K562 (cell line): ENCODE measurements around the gene SORCS2. TPM values are rescaled to one million over a fixed set of nuclear protein-coding genes. Genes with fewer than 3 reads are reported as not detected.

ENCODE experiments used
- ATAC-seq: fragments of 200-7000 bp; cut with Tn5 transposase; 3 replicates; pipeline ENCODE4 v1.9.1; 2020; ENCODE audit warnings: moderate library complexity
- BruUV-seq: library from RNA; stranded (reverse); fragments of 400-500 nt; replicated peaks from 2 replicates; lab custom pipeline; 2021; lab: Mats Ljungman, UMichigan
- CTCF ChIA-PET: fragments of 300-600 bp; formaldehyde crosslinking; extraction: SDS; loops from one replicate; lab custom pipeline; 2021; ENCODE audit warnings: low intra/inter-chr PET ratio; lab: Yijun Ruan, JAX
- POLR2A ChIA-PET: fragments of 300-600, 350-650 bp; sonication (Branson Sonifier 250); formaldehyde crosslinking; extraction: SDS; loops from one replicate; lab custom pipeline; 2021; ENCODE audit warnings: antibody characterized with exemption, inconsistent platforms; lab: Yijun Ruan, JAX
- DNase-seq, 4 experiments: peaks; one replicate each; pipeline versions ENCODE4 v3.0.0 to v3.0.0-alpha.2; 2011 to 2018; ENCODE audit warnings: low spot score in 3 of 4, mixed read lengths in 3 of 4; ENCODE audit errors: extremely low read depth in 1 of 4
- FAIRE-seq: peaks from 2 replicates; lab custom pipeline; 2011; peaks lifted over from hg19 to GRCh38; lab: Jason Lieb, UNC
- H2AFZ ChIP-seq: 2 replicates; pipeline ENCODE4 v1.6.0; 2011; ENCODE audit warnings: low read depth, low read length, control low read depth, inconsistent platforms
- H3K27ac ChIP-seq: fragments of 200-600 bp; 3 replicates; pipeline ENCODE4 v1.8.0; 2011; ENCODE audit warnings: low read depth, mild to moderate bottlenecking, control low read depth, inconsistent platforms, low read length, moderate library complexity, mixed read lengths; ENCODE audit errors: extremely low read depth
- H3K27me3 ChIP-seq, 2 experiments: fragments of 300-600 bp in 1 of 2; 2 replicates in 1 of 2; 3 replicates in 1 of 2; pipeline versions ENCODE4 v1.6.0 to v1.8.0; 2011; ENCODE audit warnings: inconsistent platforms in 2 of 2, low read length in 2 of 2, mild to moderate bottlenecking in 1 of 2, mixed read lengths in 1 of 2, moderate library complexity in 1 of 2; ENCODE audit not compliant: control insufficient read depth in 2 of 2, insufficient read depth in 2 of 2
- H3K36me3 ChIP-seq: fragments of 300-600 bp; 3 replicates; pipeline ENCODE4 v1.8.0; 2011; ENCODE audit warnings: mild to moderate bottlenecking, low read length, inconsistent platforms; ENCODE audit not compliant: control insufficient read depth, insufficient read depth
- H3K4me1 ChIP-seq, 2 experiments: fragments of 200-600 bp in 1 of 2; replicated peaks in 1 of 2; 2 replicates in 1 of 2; 3 replicates in 1 of 2; pipeline versions ENCODE4 v1.5.1 to v1.8.0; 2011; ENCODE audit warnings: inconsistent platforms in 2 of 2, low read length in 2 of 2, mild to moderate bottlenecking in 1 of 2, mixed read lengths in 1 of 2, moderate library complexity in 1 of 2; ENCODE audit not compliant: control insufficient read depth in 2 of 2, insufficient read depth in 2 of 2
- H3K4me2 ChIP-seq: 2 replicates; pipeline ENCODE4 v1.6.1; 2011; ENCODE audit warnings: low read length, control low read depth, inconsistent platforms, mixed read lengths; ENCODE audit not compliant: insufficient read depth
- H3K4me3 ChIP-seq: fragments of 200-600 bp; sonication (generic), shearing (Covaris generic); 2 replicates; pipeline ENCODE4 v1.5.1; 2016; ENCODE audit warnings: control low read depth, inconsistent platforms
- H3K79me2 ChIP-seq: fragments of 200-600 bp; 3 replicates; pipeline ENCODE4 v1.8.0; 2011; ENCODE audit warnings: low read length, inconsistent platforms; ENCODE audit not compliant: control insufficient read depth, insufficient read depth
- H3K9ac ChIP-seq, 2 experiments: 2 replicates each; pipeline versions ENCODE4 v1.6.0 to v1.6.1; 2011; ENCODE audit warnings: low read depth in 2 of 2, low read length in 2 of 2, control low read depth in 1 of 2, inconsistent platforms in 1 of 2, mild to moderate bottlenecking in 1 of 2, mixed read lengths in 1 of 2; ENCODE audit not compliant: insufficient read depth in 1 of 2
- H3K9me1 ChIP-seq: one replicate; pipeline ENCODE4 v1.6.0; 2011; ENCODE audit warnings: inconsistent platforms, mild to moderate bottlenecking, low read length, moderate library complexity; ENCODE audit not compliant: control insufficient read depth, insufficient read depth
- H3K9me3 ChIP-seq: replicated peaks from 2 replicates; pipeline ENCODE4 v1.5.1; 2011; ENCODE audit warnings: low read depth, low read length, inconsistent platforms; ENCODE audit not compliant: control insufficient read depth, insufficient read depth
- H4K20me1 ChIP-seq: replicated peaks from 2 replicates; pipeline ENCODE4 v1.6.1; 2011; ENCODE audit warnings: low read length, inconsistent platforms, mixed read lengths; ENCODE audit not compliant: control insufficient read depth, insufficient read depth
- CHCHD3 ChIP-seq: fragments of 250-450 bp; sonication (Bioruptor Pico); IDR thresholded peaks from 2 replicates; pipeline ENCODE4 v2.1.2; 2022; ENCODE audit warnings: mild to moderate bottlenecking
- FIP1L1 ChIP-seq: fragments of 200-400 bp; formaldehyde crosslinking; IDR thresholded peaks from 2 replicates; pipeline ENCODE4 v1.6.1; 2018; ENCODE audit warnings: mild to moderate bottlenecking, low read depth, low read length; ENCODE audit not compliant: poor library complexity, severe bottlenecking
- HCFC1 ChIP-seq: IDR thresholded peaks from 2 replicates; pipeline ENCODE4 v1.6.1; 2012; ENCODE audit warnings: low read depth, low read length, improper control_type of control experiment
- JUNB ChIP-seq: fragments of 450-650 bp; formaldehyde crosslinking; conservative IDR thresholded peaks from 2 replicates; pipeline ENCODE4 v1.4.0; 2020; ENCODE audit warnings: mild to moderate bottlenecking
- KAT7 ChIP-seq: sonication (generic); formaldehyde crosslinking; IDR thresholded peaks from 2 replicates; pipeline ENCODE4 v1.8.0; 2022; ENCODE audit warnings: missing genetic modification reagents, mild to moderate bottlenecking, borderline replicate concordance
- NUFIP1 ChIP-seq: fragments of 450-650 bp; IDR thresholded peaks from 2 replicates; pipeline ENCODE4 v1.6.1; 2018; ENCODE audit not compliant: partially characterized antibody
- PHB2 ChIP-seq: fragments of 450-650 bp; IDR thresholded peaks from 2 replicates; pipeline ENCODE4 v1.6.1; 2017; ENCODE audit warnings: low read depth
- POLR2B ChIP-seq: fragments of 450-650 bp; IDR thresholded peaks from 2 replicates; pipeline ENCODE4 v1.6.1; 2018; ENCODE audit warnings: low read depth; ENCODE audit not compliant: partially characterized antibody
- SIN3B ChIP-seq: fragments of 450-650 bp; IDR thresholded peaks from 2 replicates; pipeline ENCODE4 v1.6.1; 2017; ENCODE audit warnings: low read depth, mild to moderate bottlenecking, moderate library complexity
- STAT5B ChIP-seq: fragments of 250-450 bp; sonication (Bioruptor Pico); IDR thresholded peaks from 2 replicates; pipeline ENCODE4 v1.8.0; 2021; ENCODE audit warnings: mild to moderate bottlenecking, inconsistent platforms
- U2AF2 ChIP-seq: fragments of 200-400 bp; formaldehyde crosslinking; optimal IDR thresholded peaks from 2 replicates; pipeline ENCODE3; 2017; ENCODE audit warnings: low read depth, mild to moderate bottlenecking, low read length
- ZBTB5 ChIP-seq: fragments of 450-650 bp; IDR thresholded peaks from 2 replicates; pipeline ENCODE4 v1.6.1; 2017; ENCODE audit warnings: antibody characterized with exemption
- ZKSCAN8 ChIP-seq: fragments of 200-800 bp; sonication (Bioruptor generic); IDR thresholded peaks from 2 replicates; pipeline ENCODE4 v1.6.1; 2016; ENCODE audit warnings: missing genetic modification characterization, missing compliant biosample characterization
- ZNF174 ChIP-seq: fragments of 250-450 bp; sonication (Bioruptor Pico); IDR thresholded peaks from 2 replicates; pipeline ENCODE4 v1.4.0; 2020; ENCODE audit warnings: mild to moderate bottlenecking
- ZNF764 ChIP-seq: fragments of 250-450 bp; sonication (Bioruptor Pico); IDR thresholded peaks from 2 replicates; pipeline ENCODE4 v1.4.0; 2020; ENCODE audit warnings: low read depth, mild to moderate bottlenecking, moderate library complexity
- WGBS: fragments of 100-300 bp; shearing (Covaris generic); methylation state at CpG from one replicate; pipeline ENCODE4 v1.1.6; 2016; ENCODE audit warnings: low coverage, mixed read lengths; ENCODE audit not compliant: insufficient coverage; ENCODE audit errors: missing lambda C conversion rate; 5-methylcytosine and 5-hydroxymethylcytosine counted together
- in situ Hi-C: fragments of 300-500 bp; cut with MboI; formaldehyde crosslinking; loops from 4 replicates; pipeline ENCODE4 v1.15.0; 2018; ENCODE audit warnings: inconsistent platforms, mixed read lengths
- intact Hi-C: fragments of 100-400 bp; cut with micrococcal nuclease; formaldehyde crosslinking; loops from 2 replicates; pipeline ENCODE4 v1.14.2; 2022
- polyA plus RNA-seq, 8 experiments: library from polyadenylated mRNA; depleted of rRNA in 4 of 8; stranded (reverse) in 5 of 8; unstranded in 3 of 8; fragments of >200 nt; fragmentation: Nextera tagmentation in 2 of 8; fragmentation: Illumina TruSeq in 1 of 8; extraction: Ambion mirVana in 2 of 8; extraction: Trizol in 1 of 8; gene quantifications; 2 replicates each; pipeline versions ENCODE4 v1.2.1 to v1.2.3, GENCODE V29; 2011 to 2014; ENCODE audit warnings: inconsistent platforms in 1 of 8, missing spikeins in 1 of 8
- total RNA-seq, 7 experiments: library from RNA; depleted of rRNA in 6 of 7; stranded (reverse); fragments of >200 nt in 6 of 7; fragmentation: Illumina TruSeq in 2 of 7; extraction: Trizol in 2 of 7; gene quantifications; 2 replicates each; pipeline versions ENCODE4 v1.2.1 to v1.2.3, GENCODE V29; 2011 to 2021; ENCODE audit warnings: low replicate concordance in 1 of 7

Gene SORCS2
- total and polyA plus RNA-seq, 9 of the 15 experiments (the other 6 are each of a cell fraction or from before 2014, with no cell fraction given) = not detected

DNA sequence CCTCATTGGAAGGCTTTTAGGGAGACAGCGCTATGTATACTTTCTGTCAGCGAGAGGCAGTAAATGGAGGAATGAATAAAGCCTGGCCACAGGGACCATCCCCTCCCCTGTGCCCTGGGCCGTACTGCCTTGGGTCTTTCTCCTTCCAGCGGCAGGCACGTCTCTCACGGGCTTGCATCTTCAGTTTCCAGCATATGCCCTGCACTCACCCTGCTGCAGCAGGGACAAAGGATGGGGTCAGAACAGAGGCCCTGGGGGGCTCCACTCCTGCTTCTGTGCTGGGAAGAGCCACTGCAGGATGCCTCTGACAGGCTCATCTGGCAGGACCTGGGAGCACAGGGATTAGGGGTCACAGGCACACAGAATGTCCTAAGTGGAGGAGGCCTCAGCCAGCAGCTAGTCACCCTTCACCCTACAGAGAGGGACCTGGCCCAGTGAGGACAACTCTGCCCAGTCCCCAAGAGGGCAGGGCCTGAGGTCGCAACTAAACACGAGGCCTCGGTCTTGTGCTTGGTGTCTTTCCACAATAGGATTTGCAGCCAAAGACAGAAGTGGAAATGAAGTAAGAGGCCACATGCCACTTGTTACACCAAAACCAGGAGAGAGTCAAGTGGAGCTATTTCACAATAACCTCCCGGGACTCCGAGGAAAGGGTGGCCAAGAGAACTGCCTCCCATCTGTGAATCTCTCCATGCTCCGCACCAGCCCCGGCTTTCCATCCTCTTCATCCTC is 596.5 kb downstream of the SORCS2 start:
- DNase-seq = no peak
- in situ Hi-C loops = no loop called here
- no peak overlapping the region for H3K27ac ChIP-seq
- no peak overlapping the region for H2AFZ ChIP-seq
- ChIA-PET CTCF (no interaction called here), POLR2A (no interaction called here)
- no peak for FAIRE-seq
- no peak overlapping the region for H3K4me3 ChIP-seq
- H3K79me2 ChIP-seq = no peaks in the 10 kb centered on the region
- 4% methylated on average over 13 of the region's 13 CpGs for WGBS
- no peak for ATAC-seq
- no peaks in the 10 kb centered on the region; the same call in 1 of the 2 replicates for H4K20me1 ChIP-seq
- H3K9me1 ChIP-seq = no peaks in the 10 kb centered on the region
- no peak overlapping the region for H3K9ac ChIP-seq
- TF ChIP-seq JUNB (CRISPR knock-in tag) (no peak), ZNF174 (CRISPR knock-in tag) (no peak), PHB2 (no peak), CHCHD3 (CRISPR knock-in tag) (no peak), STAT5B (no peak), KAT7 (CRISPR knock-in tag) (no peak), NUFIP1 (no peak), SIN3B (no peak), ZKSCAN8 (CRISPR knock-in tag) (no peak), FIP1L1 (no peak), ZNF764 (CRISPR knock-in tag) (no peak), HCFC1 (no peak), ZBTB5 (no peak), POLR2B (no peak), U2AF2 (no peak)
- H3K4me1 ChIP-seq = no peaks in the 10 kb centered on the region; a peak in 1 of 5 replicates
- H3K4me2 ChIP-seq = no peak overlapping the region
- H3K9me3 ChIP-seq = no peaks in the 10 kb centered on the region
- no peaks in the 10 kb centered on the region for H3K36me3 ChIP-seq
- intact Hi-C loops = no loop called here
- no TSS peak for BruUV-seq
- peaks cover 19 to 37% of the 10 kb centered on the region in 2 experiments; a peak in 4 of 5 replicates for H3K27me3 ChIP-seq
